ENCODE measurements around the gene RBMS3.
"Not testable (repeated sequence)": the region's sequence is repeated elsewhere in the genome, so short reads cannot be mapped to it uniquely, and the experiment has no call there.

Gene RBMS3

DNA sequence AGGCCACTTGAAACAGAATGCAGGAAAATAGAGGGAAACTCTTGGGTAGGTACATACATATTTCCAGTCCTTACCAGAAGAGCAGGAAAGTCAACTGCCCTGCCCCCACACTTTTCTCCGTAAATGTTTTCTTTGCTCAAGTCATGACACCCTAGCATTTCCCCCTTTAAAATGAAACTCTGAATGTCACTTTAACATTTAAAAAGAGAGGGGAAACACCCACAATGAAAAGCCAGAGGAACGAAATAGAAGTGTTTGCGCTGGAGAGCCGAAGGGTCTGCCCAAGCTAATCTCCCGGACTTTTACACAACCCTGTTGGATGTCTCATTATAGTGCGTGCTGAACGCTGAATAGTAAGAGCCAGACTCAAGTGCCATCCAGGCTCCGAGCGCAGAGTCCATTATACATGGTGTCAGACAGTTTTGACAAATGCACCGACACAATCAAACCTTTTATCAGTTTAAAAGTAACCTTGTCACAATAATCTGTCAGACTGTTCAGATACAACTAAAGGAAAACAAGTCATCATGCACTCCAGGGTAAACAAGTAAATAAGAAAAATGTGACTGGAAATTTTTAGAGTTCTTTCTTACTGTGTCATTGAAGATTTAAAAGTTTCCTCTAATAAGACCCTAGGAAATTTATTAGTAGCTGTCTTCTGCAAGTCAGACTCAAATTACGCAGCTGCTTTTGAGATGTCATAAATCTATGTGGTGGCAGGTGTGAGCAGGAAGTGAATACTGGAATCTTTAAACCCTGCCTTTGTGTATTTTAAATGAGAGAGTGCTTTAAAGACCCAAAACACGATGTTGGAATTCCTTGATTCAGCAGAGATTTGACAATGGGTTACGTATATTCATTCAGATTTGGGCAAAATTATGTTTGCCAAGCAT, 159.8 kb downstream of the RBMS3 start:
- peak; percentile 23 for DNase-seq

DNA sequence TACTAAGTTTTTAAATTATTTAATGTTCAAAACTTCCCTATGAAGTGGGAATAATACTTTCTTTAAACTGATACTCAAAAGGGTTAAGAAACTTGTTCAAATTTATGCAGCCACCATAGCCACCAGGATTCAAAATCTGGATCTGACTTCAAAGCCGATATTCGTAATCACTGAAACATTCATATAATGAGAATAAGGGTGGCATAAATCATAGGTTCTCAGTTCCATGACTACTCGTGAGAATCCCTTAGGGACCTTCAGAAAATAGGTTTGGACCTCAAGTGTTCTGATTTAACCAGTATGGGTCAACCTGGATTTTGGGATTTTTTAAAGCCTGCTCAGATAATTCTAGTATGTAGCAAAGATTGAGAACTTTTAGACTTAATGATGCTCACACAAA, 160.6 kb downstream of the RBMS3 start:
- DNase-seq = no peak

- no peak for DNase-seq
These were observed 167.2 kb downstream of the RBMS3 start for GRCh38 chr3:29447946-29448627.

GRCh38 chr3:29451920-29452319, 171.0 kb downstream of the RBMS3 start:
- no peak for DNase-seq

- DNase-seq = no peak
These were observed 172.0 kb downstream of the RBMS3 start for GRCh38 chr3:29452934-29453283.

GRCh38 chr3:29453284-29454001, 172.6 kb downstream of the RBMS3 start:
- DNase-seq = no peak

DNA sequence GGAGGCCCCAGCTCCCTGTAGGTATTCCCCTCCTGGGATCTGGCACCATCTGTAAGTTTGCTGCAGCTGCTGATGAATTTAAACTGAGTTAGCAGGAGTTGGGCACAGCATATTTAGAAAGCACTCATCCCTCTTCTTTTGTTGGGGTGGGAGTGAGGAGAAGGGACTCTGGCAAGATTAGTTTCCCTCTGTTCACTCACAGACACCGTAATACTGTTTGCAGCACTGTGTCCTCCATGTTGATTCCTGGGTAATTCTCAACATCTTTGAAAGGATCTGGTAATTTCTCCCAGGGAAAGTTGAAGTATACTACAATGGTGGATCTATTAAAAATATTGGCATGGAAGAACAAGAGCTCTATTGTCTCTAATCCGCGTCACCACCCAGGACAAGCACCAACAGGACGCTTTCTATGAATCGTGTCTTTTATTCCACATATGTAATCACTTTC, 173.3 kb downstream of the RBMS3 start:
- DNase-seq = no peak

DNA sequence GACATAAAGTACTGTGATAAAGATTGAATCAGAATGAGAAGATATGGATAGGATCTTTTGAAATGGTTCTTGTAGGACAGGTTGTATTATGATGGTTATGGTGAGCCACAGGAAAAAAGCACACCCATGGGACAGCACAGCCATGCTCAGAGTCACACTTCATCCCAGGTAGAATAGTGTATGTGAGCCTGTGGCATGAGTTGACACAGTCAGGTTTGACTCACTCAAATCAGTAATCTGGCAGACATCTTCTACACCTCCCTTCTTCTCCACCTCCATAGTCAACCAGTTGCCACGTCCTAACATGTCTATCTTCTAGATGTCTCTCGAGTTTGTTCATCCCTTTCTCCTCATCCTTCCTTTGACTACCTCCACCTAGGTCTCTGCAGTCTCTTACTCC, 176.0 kb downstream of the RBMS3 start:
- no peak for DNase-seq

- no peak for DNase-seq
These were observed 182.4 kb downstream of the RBMS3 start for GRCh38 chr3:29463304-29463703.

DNA sequence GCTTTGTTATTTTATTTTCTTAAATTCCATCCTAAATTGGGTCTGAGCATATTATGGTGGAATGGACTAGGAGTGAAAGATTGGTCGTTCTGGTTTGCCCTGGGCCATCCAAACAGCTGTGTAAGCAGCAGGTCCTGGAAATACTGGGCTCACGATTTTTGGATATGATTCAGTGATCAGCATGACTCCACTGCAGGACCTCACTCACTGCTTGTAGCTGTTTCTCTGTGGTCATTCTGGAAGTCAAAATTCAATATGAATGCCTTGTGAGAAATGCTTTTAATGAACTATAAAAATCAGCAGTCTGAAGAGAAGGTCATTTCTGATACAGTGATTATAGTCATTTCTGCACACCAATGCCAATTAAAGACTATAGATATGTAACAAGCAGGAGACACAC, 185.0 kb downstream of the RBMS3 start:
- no peak for DNase-seq

DNA sequence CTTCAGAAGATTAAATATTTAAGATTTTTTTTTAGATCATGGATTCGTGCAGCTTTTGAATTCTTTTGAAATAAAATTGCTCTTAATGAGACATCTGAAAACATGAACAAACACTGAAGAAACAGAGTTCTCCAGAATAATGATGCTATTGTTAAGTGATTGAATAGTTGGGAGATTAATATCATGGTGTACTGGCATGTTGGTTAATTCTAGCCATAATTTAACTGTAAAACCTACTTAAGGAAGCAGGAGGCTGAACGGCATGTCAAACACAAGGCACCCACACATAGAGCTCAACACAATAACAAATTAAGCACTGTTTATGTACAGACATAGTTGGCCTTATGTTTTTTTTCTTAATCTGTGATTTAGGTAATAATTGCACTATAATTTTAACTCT, 185.6 kb downstream of the RBMS3 start:
- DNase-seq = no peak

DNA sequence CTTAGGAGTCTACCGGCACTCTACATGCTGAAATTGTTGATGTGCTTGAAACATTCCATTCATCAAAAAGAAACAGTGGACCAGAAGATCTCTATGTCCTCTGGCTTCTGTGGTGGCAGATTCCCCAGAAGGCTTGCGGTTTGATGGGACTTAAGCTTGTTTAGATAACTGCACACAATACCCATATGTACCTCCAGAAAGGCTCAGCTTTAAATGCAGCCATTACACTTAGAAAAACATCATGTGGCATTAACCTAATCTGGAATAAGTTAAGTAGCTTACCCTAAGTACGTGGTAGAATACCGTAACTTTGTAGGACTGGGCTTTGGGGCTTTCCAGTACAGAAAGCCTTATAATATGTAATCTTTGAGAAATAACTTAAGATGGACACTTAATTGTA, 187.3 kb downstream of the RBMS3 start:
- no peak for DNase-seq

DNA sequence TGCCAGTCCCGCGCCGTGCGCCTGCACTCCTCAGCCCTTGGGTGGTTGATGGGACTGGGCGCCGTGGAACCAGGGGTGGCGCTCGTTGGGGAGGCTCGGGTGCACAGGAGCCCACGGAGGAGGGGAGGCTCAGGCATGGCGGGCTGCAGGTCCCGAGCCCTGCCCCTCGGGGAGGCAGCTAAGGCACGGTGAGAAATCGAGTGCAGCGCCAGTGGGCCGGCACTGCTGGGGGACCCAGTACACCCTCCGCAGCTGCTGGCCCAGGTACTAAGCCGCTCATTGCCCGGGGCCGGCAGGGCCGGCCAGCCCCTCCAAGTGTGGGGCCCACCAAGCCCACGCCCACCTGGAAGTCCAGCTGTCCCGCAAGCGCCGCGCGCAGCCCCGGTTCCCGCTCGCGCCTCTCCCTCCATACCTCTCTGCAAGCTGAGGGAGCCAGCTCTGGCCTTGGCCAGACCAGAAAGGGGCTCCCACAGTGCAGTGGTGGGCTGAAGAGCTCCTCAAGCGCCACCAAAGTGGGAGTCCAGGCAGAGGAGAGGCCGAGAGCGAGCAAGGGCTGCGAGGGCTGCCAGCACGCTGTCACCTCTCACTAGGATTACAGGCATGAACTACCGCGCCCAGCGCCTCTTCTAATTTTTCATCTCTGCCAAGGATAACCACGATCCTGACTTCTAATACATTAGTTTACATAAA, 192.8 kb downstream of the RBMS3 start:
- DNase-seq = not testable (repeated sequence)

DNA sequence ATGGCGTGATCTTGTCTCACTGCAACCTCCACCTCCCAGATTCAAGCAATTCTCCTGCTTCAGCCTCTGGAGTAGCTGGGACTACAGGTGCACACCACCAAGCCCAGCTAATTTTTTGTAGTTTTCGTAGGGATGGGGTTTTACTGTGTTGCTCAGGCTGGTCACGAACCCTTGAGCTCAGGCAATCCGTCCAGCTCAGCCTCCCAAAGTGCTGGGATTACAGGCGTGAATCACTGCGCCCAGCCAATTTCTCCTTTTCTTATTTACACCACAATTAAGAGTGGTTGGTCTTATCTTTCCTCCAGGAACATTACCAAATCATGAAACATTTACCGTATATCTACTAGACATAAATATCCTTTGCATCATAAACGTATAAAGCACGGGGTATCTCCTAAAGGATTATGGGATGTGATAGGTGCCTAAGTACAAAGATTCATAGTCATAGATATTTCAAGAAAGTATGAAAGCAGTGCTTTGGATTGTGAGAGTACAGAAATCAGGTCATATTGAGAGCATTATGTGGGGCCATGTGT, 194.5 kb downstream of the RBMS3 start:
- DNase-seq = no peak

DNA sequence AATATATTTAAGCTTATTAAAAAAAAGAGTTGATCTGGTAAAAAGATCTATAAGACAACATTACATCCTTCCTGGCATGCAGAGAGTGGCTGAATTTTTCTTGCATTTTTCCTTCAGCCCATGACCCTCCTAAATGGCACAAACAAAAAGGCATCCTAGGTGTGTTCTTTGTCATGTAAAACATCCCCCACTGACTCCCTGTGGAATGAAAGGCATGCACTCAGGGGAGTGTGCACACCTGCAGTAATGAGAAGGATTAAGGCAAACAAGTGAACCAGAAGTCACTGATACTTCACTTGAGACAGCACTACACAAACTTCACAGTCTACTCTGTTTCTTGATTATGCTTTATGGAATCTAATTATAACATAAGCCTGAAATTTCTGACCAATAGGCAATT, 195.0 kb downstream of the RBMS3 start:
- no peak for DNase-seq

DNA sequence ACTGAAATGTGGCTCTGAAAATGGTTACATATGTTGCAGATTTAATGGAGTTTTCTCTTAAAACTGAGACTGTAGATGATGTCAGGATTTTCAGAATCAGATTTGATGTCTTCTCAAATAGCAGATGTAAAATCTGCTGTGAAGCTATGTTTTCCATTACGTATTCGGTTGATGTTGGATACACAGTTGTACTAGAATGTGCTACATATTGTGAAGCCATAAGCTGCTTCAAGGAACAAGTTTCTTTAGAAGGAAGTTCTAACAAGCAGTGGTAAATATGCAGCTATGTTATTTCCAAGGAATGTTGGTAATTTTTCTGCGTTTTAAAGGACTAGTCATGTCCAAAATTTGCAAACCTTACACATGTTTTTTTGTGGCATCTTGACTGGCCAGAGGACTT, 197.7 kb downstream of the RBMS3 start:
- no peak for DNase-seq

DNA sequence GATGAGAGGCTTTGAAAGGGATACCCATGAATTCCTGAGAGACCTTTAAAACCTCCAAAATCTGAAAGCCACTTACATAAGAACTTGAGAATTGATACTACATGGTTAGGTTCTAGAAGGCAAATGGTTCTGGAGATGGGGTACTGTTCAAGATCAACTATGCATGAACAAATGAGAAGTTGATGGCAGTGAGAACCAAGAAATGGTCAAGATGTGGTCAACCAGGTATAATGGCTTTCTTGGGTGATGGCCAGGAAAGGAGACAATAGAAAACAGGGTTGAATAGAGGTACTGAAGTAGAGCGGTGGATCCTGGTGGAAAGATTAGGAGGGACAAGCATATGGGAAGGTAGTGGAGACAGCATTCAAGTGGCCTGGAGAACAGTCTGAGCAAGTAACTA, 200.4 kb downstream of the RBMS3 start:
- DNase-seq = no peak

DNA sequence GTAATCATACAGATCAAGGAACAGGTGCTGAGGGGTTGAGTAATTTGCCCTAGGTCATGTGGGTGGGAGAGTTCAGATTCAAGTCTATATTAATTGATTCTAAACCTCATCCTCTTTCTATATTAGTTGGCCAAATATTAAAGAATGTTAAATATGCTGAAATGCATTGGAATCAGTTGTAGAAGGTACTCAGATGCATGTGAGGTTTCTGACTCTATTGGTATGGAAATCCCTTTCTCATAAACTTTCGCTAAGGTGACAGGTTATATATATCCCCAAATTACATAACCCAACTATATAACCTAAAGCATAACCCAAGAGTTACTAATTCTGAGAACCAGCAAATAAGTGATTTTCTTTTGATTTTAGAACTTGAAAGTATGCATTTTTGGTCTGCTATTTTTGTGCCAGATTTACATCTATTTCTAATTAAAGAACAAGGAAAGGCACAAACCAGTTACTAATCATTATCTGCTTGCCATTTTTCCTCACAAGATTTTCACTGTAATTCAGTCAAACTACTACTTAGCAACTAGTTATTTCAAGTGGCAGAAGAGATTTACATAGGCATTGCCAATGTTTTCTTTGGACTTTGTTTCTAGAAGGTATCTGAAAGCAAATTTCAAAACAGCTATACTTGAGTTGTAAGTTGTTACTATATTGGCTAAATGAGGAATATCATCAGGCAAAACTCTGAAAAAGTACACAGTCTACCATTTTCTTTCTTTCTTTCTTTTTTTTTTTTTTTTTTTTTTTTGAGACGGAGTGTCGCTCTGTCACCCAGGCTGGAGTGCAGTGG, 201.3 kb downstream of the RBMS3 start:
- DNase-seq = no peak

- peak; percentile 44 for DNase-seq
These were observed 203.8 kb downstream of the RBMS3 start for GRCh38 chr3:29484633-29485032.

DNA sequence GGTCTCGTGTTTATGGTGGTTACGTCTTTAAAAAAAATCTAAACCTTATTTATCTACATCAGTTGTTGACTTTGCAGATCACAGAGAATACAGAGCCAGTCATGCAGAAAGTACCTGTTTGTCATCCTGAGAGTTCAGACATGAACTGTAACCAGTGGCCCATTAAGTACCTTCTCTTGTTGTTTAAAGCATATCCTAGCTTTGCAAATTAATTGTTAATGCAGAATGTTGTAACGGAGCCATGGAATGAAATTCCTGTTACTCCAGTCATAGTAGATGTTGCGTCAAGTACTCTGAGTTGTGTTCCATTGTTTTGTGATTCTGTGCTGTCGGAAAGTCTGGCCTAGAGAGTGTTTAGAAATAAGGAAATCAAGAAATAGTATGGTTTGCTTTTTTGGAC, 205.2 kb downstream of the RBMS3 start:
- DNase-seq = peak; percentile 97

DNA sequence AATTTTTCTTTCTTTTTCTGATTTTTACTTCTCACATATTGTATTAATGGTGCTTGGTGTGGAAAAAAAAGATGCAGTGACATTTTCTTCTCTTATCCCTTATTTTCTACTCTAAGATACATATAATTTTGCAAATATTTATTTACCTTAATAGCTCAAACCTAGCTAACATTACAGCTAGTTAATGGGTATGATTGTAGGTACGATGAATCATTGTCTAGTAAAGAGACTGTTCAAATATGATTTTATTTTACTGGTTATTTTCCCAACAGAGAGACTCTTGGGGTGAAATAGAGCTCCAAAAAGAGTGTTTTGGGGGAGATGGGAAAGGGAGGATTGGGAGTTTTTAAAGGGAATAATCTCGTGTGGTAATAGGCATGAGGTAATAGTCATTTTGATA, 206.0 kb downstream of the RBMS3 start:
- DNase-seq = no peak

GRCh38 chr3:29488922-29489321, 208.1 kb downstream of the RBMS3 start:
- no peak for DNase-seq
